GM19468 (cell line): ENCODE results near the gene FBXL14.

ENCODE experiments used
- ATAC-seq: cut with Tn5 transposase; IDR thresholded peaks from one replicate; pipeline ENCODE4 v1.9.1; 2021; ENCODE audit warnings: mild to moderate bottlenecking, moderate library complexity, moderate number of reproducible peaks; ENCODE audit not compliant: unreplicated experiment; ENCODE audit errors: extremely low read depth

The FBXL14 gene

GRCh38 chr12:1594261-1595025 lies at the start of gene FBXL14:
Gene FBXL14, minus strand, starts transcription at chr12:1594581. Its CDS starts 515 bp downstream, at chr12:1594066.
- peak; percentile 32 for ATAC-seq

DNA sequence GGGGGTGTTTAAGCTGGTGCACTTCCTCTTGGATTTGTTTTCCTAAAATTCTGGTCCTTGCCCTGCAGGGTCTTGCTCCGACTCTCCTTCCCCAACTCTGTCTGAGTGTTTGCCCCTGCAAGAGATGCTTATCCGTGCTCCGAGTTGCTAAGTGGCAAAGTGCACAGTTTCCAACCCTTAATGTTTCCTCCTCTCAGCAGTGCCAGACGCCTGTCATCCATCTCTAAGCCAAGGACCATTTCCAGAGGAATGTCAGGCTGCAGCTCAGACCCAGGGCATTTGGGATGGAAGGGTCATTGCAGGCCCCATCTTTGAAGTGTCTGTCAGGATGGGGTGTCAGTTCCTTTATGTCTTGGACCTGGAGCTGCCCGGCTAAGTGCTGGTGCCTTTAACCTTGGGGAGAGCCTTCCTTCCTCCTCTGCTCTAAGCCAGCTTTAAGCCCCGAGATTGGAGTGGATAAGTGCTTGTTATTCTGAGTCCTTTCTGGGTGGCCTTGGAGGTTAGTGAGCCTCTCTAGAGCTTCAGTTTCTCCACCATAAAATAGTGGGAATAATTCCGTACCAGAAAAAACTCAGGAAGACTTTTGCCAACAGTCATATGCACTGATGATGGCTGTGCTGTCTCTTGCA lies 49.6 kb upstream of the FBXL14 start:
- no peak for ATAC-seq

DNA sequence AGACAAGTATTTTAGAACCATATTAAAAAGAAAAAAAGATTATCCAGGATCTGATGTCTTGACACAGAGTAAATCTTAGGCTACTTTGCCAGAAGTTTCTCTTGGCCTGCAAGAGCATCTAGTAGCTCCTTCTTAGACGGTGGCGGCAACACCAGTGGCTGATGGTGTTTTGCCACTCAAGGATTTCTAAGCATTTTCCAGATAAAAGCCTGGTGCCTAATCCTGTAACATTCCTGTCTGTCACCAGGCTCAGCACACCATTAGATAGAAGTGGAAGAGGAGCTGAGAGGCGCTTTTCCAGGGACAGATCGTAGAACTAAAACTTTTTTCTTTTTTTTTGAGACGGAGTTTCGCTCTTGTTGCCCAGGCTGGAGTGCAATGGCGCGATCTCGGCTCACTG lies 48.7 kb upstream of the FBXL14 start:
- no peak for ATAC-seq

GRCh38 chr12:1642513-1642912 lies 48.1 kb upstream of the FBXL14 start:
- no peak for ATAC-seq

DNA sequence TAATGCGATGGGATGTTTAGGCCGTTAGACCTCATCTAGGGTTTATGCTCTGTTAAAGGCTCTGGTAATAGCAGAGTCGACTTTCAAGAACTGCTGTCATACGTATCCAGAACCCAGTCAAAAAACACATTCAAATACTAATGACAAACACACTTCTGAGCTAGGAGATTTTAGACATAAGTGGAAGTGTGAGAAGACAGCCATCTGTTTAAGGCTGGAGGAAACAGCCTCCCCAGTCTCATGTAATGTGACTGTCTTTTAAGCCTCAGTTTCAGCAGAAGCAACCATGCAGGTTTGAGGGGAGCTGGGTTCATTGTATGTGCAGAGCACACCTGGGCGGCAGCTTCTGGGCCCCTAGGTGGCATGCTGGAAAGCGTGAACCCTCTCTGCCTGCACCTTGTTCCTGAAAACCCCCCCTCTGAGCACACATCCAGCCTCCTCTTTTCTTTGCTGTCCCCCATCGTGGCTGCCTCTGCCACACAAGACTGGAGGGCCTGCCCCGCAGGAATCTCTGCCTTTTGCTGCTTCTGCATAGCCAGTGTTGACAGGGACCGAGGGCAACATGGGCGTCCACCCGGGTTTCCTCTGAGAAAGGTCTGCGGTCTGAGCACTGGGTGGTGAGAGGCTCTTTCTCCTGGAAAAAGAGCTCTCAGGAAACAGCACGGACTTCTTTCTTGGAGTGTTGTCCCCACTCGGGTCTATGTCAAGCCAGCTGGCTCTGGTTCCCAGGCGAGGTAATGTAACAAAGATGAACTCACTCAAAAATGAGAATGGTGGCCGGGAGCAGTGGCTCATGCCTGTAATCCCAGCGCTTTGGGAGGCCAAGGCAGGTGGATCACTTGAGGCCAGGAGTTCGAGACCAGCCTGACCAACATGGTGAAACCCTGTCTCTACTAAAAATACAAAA lies 46.2 kb upstream of the FBXL14 start:
- no peak for ATAC-seq

- ATAC-seq: no peak
These were observed 45.2 kb upstream of the FBXL14 start for GRCh38 chr12:1639538-1639937.

GRCh38 chr12:1638203-1638602 lies 43.8 kb upstream of the FBXL14 start:
- no peak for ATAC-seq

DNA sequence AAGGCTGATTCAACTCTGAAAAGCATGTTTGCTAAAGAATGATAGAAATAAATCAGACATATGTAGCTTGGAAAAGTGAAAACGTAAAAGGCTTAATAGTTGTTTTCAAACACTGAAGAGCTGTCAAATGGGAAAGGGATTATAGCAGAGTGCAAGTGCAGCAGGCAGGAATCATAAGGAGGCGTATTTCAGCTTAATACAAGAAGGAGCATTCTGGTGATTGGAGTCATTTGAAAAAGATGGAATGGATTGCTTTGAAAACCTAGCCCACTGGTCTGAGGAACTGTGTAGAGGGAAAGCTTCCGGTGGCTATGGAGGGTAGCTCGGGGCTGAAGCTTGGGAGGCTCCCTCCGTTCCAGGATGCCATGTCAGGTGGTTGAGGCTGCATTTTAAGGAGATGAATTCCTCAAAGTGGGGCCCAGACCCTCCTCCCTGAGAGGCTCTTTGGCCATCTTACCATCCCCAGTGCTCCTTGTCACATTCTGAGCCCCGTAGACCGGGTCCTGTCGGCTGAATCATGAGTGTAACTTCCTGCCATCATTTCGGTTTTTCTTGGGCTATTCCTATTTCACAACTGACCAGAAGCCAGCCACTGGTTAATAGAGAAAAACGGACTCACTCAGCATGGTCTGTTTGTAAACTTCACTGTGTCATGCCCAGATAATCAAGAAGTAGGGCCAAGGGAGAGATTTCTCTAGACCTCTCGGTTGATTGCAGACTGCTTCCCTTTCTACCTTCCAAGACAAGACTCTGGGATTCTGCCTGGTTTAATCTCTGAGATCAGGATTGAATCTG lies 41.1 kb upstream of the FBXL14 start:
- ATAC-seq: no peak

GRCh38 chr12:1634590-1635191 lies 40.3 kb upstream of the FBXL14 start:
- no peak for ATAC-seq

- no peak for ATAC-seq
These were observed 39.8 kb upstream of the FBXL14 start for GRCh38 chr12:1634149-1634548.

DNA sequence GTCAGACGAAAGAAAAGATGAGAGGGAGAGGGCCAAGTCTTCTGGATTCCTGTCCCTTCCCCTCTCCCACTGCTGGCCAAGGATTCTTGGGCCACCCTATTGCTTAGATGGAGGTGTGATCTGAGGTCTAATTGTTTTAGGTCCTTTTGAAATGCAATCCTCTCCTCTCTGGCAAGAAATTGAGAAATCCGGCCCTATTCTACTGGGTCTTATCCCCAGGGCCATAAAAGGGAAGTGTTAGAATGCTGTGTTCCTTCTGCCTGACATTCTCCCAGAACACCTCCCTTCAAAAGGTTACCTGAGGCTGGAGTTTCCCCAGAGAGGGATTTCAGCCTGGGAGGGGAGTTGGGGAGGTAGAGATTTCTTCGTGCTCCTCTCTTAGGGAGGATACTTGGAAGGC lies 39.1 kb upstream of the FBXL14 start:
- no peak for ATAC-seq

- no peak for ATAC-seq
These were observed 38.3 kb upstream of the FBXL14 start for GRCh38 chr12:1632702-1633101.

- no peak for ATAC-seq
These were observed 36.6 kb upstream of the FBXL14 start for GRCh38 chr12:1630827-1631591.

- no peak for ATAC-seq
These were observed 35.9 kb upstream of the FBXL14 start for GRCh38 chr12:1630133-1630826.

DNA sequence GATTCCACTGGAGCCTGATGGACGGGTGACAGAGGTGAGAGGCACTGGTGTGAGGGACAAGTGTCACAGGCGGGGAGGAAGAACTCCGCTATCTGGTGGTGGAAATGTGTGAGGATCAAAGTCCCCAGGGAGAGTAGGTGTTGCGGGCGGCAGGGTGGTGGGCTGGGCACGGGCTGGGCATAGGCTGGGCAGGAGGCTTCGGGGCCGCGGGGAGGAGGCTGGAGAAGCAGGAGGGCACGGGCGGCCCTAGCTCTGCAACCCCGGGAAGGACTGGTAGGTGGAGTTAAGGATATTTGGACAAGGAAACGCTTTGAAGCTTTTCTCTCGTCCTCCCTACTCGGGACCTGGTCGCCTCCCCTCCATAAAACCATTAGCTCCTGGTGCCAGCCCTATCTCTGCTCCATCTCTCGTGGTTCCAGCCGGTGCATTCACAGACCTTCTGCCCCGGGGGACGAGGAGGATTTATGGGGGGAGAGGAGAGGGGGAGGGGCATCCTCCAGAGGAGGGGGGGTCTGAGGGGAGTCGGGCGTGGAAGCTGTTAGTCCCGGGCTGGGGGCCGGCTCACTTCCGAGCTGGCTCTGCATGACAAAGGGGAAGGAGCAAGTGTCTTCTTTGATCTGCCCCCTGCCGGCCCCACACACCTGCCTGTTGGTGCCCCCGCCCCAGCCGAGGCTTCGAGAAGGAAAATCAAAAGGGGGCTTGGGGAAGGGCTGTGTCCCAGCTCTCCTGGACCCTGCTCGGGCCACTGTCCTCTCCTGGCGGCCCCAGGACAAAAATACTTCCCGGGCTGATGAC lies 35.2 kb upstream of the FBXL14 start:
- no peak for ATAC-seq

- no peak for ATAC-seq
These were observed 34.4 kb upstream of the FBXL14 start, which contains the start of gene WNT5B for GRCh38 chr12:1628666-1629337. Gene WNT5B, plus strand, starts transcription at chr12:1629231. Its CDS starts 2,124 bp downstream, at chr12:1631355.

DNA sequence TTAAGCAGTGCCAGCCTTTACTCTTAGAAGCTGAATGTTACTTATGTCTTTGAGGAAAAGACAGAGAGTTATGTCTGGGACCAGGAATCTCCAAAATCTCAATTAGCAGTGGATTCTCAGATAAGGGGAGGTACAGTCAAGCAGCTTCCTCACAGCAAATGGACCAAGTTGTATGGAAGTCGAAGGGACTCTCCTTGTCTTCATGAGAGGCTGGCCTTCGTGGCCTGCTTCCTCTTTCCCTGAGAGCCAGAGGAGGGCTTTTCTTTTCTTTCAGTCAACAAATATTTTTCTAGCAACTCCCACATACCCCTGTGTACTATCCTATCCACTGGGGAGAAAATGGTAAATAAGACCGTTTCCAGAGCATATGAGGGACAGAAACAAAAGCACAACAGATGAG lies 28.0 kb upstream of the FBXL14 start:
- no peak for ATAC-seq
